ENCODE results near the gene RWDD2A.

The RWDD2A gene

GRCh38 chr6:83199173-83199862 is 6.2 kb downstream of the RWDD2A start:
- no peak for DNase-seq

- no peak for DNase-seq
Measured at GRCh38 chr6:83199863-83200225, 6.7 kb downstream of the RWDD2A start.

- DNase-seq, result no peak
Measured at GRCh38 chr6:83202031-83202430, 8.9 kb downstream of the RWDD2A start.

- peak; percentile 41 for DNase-seq
Measured at GRCh38 chr6:83215131-83216047, 22.2 kb downstream of the RWDD2A start.

- DNase-seq, result no peak
Measured at GRCh38 chr6:83216806-83217205, 23.6 kb downstream of the RWDD2A start.

- DNase-seq, result no peak
Measured at GRCh38 chr6:83218646-83219045, 25.5 kb downstream of the RWDD2A start.

- no peak for DNase-seq
Measured at GRCh38 chr6:83220121-83220520, 27.0 kb downstream of the RWDD2A start.

GRCh38 chr6:83221276-83221675 is 28.1 kb downstream of the RWDD2A start:
- no peak for DNase-seq

GRCh38 chr6:83221889-83222479 is 28.8 kb downstream of the RWDD2A start:
- no peak for DNase-seq

GRCh38 chr6:83226517-83226916 is 33.4 kb downstream of the RWDD2A start:
- DNase-seq, result no peak

GRCh38 chr6:83231146-83231545 is 38.0 kb downstream of the RWDD2A start:
- DNase-seq, result no peak

- DNase-seq, result no peak
Measured at GRCh38 chr6:83247471-83247870, 54.3 kb downstream of the RWDD2A start.
